ENCODE measurements around the gene FGF3.

FGF3 gene

GRCh38 chr11:69813839-69814238, 5.4 kb downstream of the FGF3 start:
- Histone ChIP-seq H3K36me3 (ENCODE audit: control insufficient read depth in 2 of 2, insufficient read depth in 2 of 2, low read length in 2 of 2) (no peaks in the 10 kb centered on the region), H3K27ac (ENCODE audit: low read length) (no peak overlapping the region), H3K4me1 (ENCODE audit: control insufficient read depth, insufficient read depth, low read length) (no peaks in the 10 kb centered on the region), H3K9me3 (ENCODE audit: control insufficient read depth in 2 of 2, low read length in 2 of 2) (no peaks in the 10 kb centered on the region), H3K4me3 (ENCODE audit: low read length in 2 of 2) (no peak overlapping the region), H3K27me3 (ENCODE audit: control insufficient read depth in 1 of 2, insufficient read depth in 2 of 2, low read length in 2 of 2) (peaks cover 24 to 28% of the 10 kb centered on the region in 2 donors), H3K9ac (ENCODE audit: low read length in 2 of 2) (no peak overlapping the region)

- no peak overlapping the region for H3K27ac ChIP-seq (ENCODE audit: low read length)
- H3K4me1 ChIP-seq (ENCODE audit: control insufficient read depth, insufficient read depth, low read length) = no peaks in the 10 kb centered on the region
- no peak overlapping the region for H3K4me3 ChIP-seq (ENCODE audit: low read length in 2 of 2)
- no peak overlapping the region for H3K9ac ChIP-seq (ENCODE audit: low read length in 2 of 2)
- H3K9me3 ChIP-seq (ENCODE audit: control insufficient read depth in 2 of 2, low read length in 2 of 2) = peaks cover 0 to 2% of the 10 kb centered on the region in 2 donors
- no peaks in the 10 kb centered on the region for H3K36me3 ChIP-seq (ENCODE audit: control insufficient read depth in 2 of 2, insufficient read depth in 2 of 2, low read length in 2 of 2)
- H3K27me3 ChIP-seq (ENCODE audit: control insufficient read depth in 1 of 2, insufficient read depth in 2 of 2, low read length in 2 of 2) = peaks cover 24 to 32% of the 10 kb centered on the region in 2 donors
These were observed 6.3 kb downstream of the FGF3 start for GRCh38 chr11:69812946-69813345.

GRCh38 chr11:69812256-69812655, 7.0 kb downstream of the FGF3 start:
- H3K9me3 ChIP-seq (ENCODE audit: control insufficient read depth in 2 of 2, low read length in 2 of 2) = peaks cover 0 to 2% of the 10 kb centered on the region in 2 donors
- H3K9ac ChIP-seq (ENCODE audit: low read length in 2 of 2) = no peak overlapping the region
- no peak overlapping the region for H3K27ac ChIP-seq (ENCODE audit: low read length)
- H3K36me3 ChIP-seq (ENCODE audit: control insufficient read depth in 2 of 2, insufficient read depth in 2 of 2, low read length in 2 of 2) = no peaks in the 10 kb centered on the region
- H3K4me3 ChIP-seq (ENCODE audit: low read length in 2 of 2) = no peak overlapping the region
- H3K27me3 ChIP-seq (ENCODE audit: control insufficient read depth in 1 of 2, insufficient read depth in 2 of 2, low read length in 2 of 2) = peaks cover 24 to 26% of the 10 kb centered on the region in 2 donors
- H3K4me1 ChIP-seq (ENCODE audit: control insufficient read depth, insufficient read depth, low read length) = no peaks in the 10 kb centered on the region

GRCh38 chr11:69811431-69811830, 7.8 kb downstream of the FGF3 start:
- Histone ChIP-seq H3K4me3 (ENCODE audit: low read length in 2 of 2) (no peak overlapping the region), H3K9me3 (ENCODE audit: control insufficient read depth in 2 of 2, low read length in 2 of 2) (peaks cover 0 to 2% of the 10 kb centered on the region in 2 donors), H3K27me3 (ENCODE audit: control insufficient read depth in 1 of 2, insufficient read depth in 2 of 2, low read length in 2 of 2) (peaks cover 18% of the 10 kb centered on the region in 2 donors), H3K36me3 (ENCODE audit: control insufficient read depth in 2 of 2, insufficient read depth in 2 of 2, low read length in 2 of 2) (no peaks in the 10 kb centered on the region), H3K4me1 (ENCODE audit: control insufficient read depth, insufficient read depth, low read length) (no peaks in the 10 kb centered on the region), H3K27ac (ENCODE audit: low read length) (no peak overlapping the region), H3K9ac (ENCODE audit: low read length in 2 of 2) (no peak overlapping the region)

GRCh38 chr11:69810289-69811118, 8.7 kb downstream of the FGF3 start:
- H3K4me1 ChIP-seq (ENCODE audit: control insufficient read depth, insufficient read depth, low read length) = no peaks in the 10 kb centered on the region
- H3K27me3 ChIP-seq (ENCODE audit: control insufficient read depth in 1 of 2, insufficient read depth in 2 of 2, low read length in 2 of 2) = peaks cover 11 to 12% of the 10 kb centered on the region in 2 donors
- H3K27ac ChIP-seq (ENCODE audit: low read length) = no peak overlapping the region

GRCh38 chr11:69808667-69809086, 10.5 kb downstream of the FGF3 start:
- Histone ChIP-seq H3K27me3 (ENCODE audit: control insufficient read depth in 1 of 2, insufficient read depth in 2 of 2, low read length in 2 of 2) (peaks cover 8 to 12% of the 10 kb centered on the region in 2 donors), H3K4me3 (ENCODE audit: low read length in 2 of 2) (no peak overlapping the region), H3K4me1 (ENCODE audit: control insufficient read depth, insufficient read depth, low read length) (no peaks in the 10 kb centered on the region), H3K27ac (ENCODE audit: low read length) (no peak overlapping the region), H3K9ac (ENCODE audit: low read length in 2 of 2) (no peak overlapping the region), H3K9me3 (ENCODE audit: control insufficient read depth in 2 of 2, low read length in 2 of 2) (peaks cover 0 to 2% of the 10 kb centered on the region in 2 donors), H3K36me3 (ENCODE audit: control insufficient read depth in 2 of 2, insufficient read depth in 2 of 2, low read length in 2 of 2) (no peaks in the 10 kb centered on the region)

More at GRCh38 chr11:69810289-69811118, 8.7 kb downstream of the FGF3 start:
- H3K9ac ChIP-seq (ENCODE audit: low read length in 2 of 2) = no peak overlapping the region
- no peak overlapping the region for H3K4me3 ChIP-seq (ENCODE audit: low read length in 2 of 2)
- peaks cover 0 to 2% of the 10 kb centered on the region in 2 donors for H3K9me3 ChIP-seq (ENCODE audit: control insufficient read depth in 2 of 2, low read length in 2 of 2)
- no peaks in the 10 kb centered on the region for H3K36me3 ChIP-seq (ENCODE audit: control insufficient read depth in 2 of 2, insufficient read depth in 2 of 2, low read length in 2 of 2)

GRCh38 chr11:69807106-69807815, 12.0 kb downstream of the FGF3 start:
- Histone ChIP-seq H3K4me3 (ENCODE audit: low read length in 2 of 2) (no peak overlapping the region), H3K27ac (ENCODE audit: low read length) (no peak overlapping the region), H3K27me3 (ENCODE audit: control insufficient read depth in 1 of 2, insufficient read depth in 2 of 2, low read length in 2 of 2) (peaks cover 8 to 12% of the 10 kb centered on the region in 2 donors), H3K36me3 (ENCODE audit: control insufficient read depth in 2 of 2, insufficient read depth in 2 of 2, low read length in 2 of 2) (no peaks in the 10 kb centered on the region), H3K9me3 (ENCODE audit: control insufficient read depth in 2 of 2, low read length in 2 of 2) (peaks cover 0 to 2% of the 10 kb centered on the region in 2 donors), H3K4me1 (ENCODE audit: control insufficient read depth, insufficient read depth, low read length) (no peaks in the 10 kb centered on the region), H3K9ac (ENCODE audit: low read length in 2 of 2) (no peak overlapping the region)

GRCh38 chr11:69804769-69805508, 14.3 kb downstream of the FGF3 start:
- Histone ChIP-seq H3K27me3 (ENCODE audit: control insufficient read depth in 1 of 2, insufficient read depth in 2 of 2, low read length in 2 of 2) (peaks cover 9 to 12% of the 10 kb centered on the region in 2 donors), H3K27ac (ENCODE audit: low read length) (no peak overlapping the region), H3K36me3 (ENCODE audit: control insufficient read depth in 2 of 2, insufficient read depth in 2 of 2, low read length in 2 of 2) (no peaks in the 10 kb centered on the region), H3K9ac (ENCODE audit: low read length in 2 of 2) (no peak overlapping the region), H3K4me3 (ENCODE audit: low read length in 2 of 2) (no peak overlapping the region), H3K4me1 (ENCODE audit: control insufficient read depth, insufficient read depth, low read length) (no peaks in the 10 kb centered on the region), H3K9me3 (ENCODE audit: control insufficient read depth in 2 of 2, low read length in 2 of 2) (peaks cover 0 to 2% of the 10 kb centered on the region in 2 donors)

- H3K27me3 ChIP-seq (ENCODE audit: control insufficient read depth in 1 of 2, insufficient read depth in 2 of 2, low read length in 2 of 2) = peaks cover 8 to 11% of the 10 kb centered on the region in 2 donors
- no peak overlapping the region for H3K4me3 ChIP-seq (ENCODE audit: low read length in 2 of 2)
- no peak overlapping the region for H3K9ac ChIP-seq (ENCODE audit: low read length in 2 of 2)
- H3K4me1 ChIP-seq (ENCODE audit: control insufficient read depth, insufficient read depth, low read length) = no peaks in the 10 kb centered on the region
- peaks cover 2 to 3% of the 10 kb centered on the region in 2 donors for H3K9me3 ChIP-seq (ENCODE audit: control insufficient read depth in 2 of 2, low read length in 2 of 2)
- no peak overlapping the region for H3K27ac ChIP-seq (ENCODE audit: low read length)
- no peaks in the 10 kb centered on the region for H3K36me3 ChIP-seq (ENCODE audit: control insufficient read depth in 2 of 2, insufficient read depth in 2 of 2, low read length in 2 of 2)
These were observed 15.5 kb downstream of the FGF3 start for GRCh38 chr11:69803604-69804218.

GRCh38 chr11:69803022-69803421, 16.2 kb downstream of the FGF3 start:
- H3K4me1 ChIP-seq (ENCODE audit: control insufficient read depth, insufficient read depth, low read length) = no peaks in the 10 kb centered on the region
- H3K27me3 ChIP-seq (ENCODE audit: control insufficient read depth in 1 of 2, insufficient read depth in 2 of 2, low read length in 2 of 2) = peaks cover under 1 to 14% of the 10 kb centered on the region in 2 donors
- no peaks in the 10 kb centered on the region for H3K36me3 ChIP-seq (ENCODE audit: control insufficient read depth in 2 of 2, insufficient read depth in 2 of 2, low read length in 2 of 2)
- peaks cover under 1 to 3% of the 10 kb centered on the region in 2 donors for H3K9me3 ChIP-seq (ENCODE audit: control insufficient read depth in 2 of 2, low read length in 2 of 2)
- H3K27ac ChIP-seq (ENCODE audit: low read length) = no peak overlapping the region
- H3K4me3 ChIP-seq (ENCODE audit: low read length in 2 of 2) = no peak overlapping the region
- H3K9ac ChIP-seq (ENCODE audit: low read length in 2 of 2) = no peak overlapping the region
